Stimulated activated CD4-positive, alpha-beta T cell treated with anti-CD3 and anti-CD28 coated beads, Interleukin-1b, Interleukin-23, amount 100 ng/mL, for 1 hour (primary cell): ENCODE measurements around the gene SLC25A19.

Experiments
- DNase-seq, 2 donors: peaks; one replicate each; pipeline ENCODE4 v3.0.0-alpha.2; 2020; ENCODE audit warnings: low read depth in 2 of 2

Gene SLC25A19

DNA sequence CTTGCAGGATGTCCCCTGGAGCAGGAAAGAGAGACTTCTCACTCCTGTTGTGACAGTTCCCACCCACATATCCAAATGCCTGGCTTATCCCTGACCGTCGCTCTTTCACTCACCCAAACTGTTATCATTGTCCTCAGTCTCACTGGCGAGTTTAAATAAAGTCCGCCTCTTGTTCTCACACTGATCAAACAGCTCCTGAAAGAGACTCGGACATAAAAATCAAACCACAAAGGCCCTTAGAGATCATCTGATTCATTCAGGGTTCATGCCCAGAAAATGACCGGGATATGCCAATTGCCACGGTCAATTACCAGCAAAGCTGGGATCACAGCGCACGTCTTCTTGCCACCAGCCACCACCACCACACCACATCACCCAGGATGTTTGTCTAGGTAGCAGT lies 47.7 kb downstream of the SLC25A19 start:
- DNase-seq = no peak

DNA sequence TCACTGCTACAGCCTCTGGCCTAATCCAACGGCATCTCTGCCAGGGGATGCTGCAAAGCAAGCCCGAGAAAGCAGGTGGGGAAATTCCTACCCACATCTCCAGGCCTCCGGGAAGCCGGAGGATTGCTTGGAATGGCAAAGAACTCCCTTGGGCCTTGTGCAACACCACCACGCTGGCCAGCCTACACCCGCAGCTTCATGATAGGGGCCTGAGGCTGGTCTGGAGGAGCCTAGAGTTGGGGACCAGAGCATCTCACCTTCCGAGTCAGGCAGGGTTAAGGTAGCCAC lies 48.1 kb downstream of the SLC25A19 start:
- no peak for DNase-seq

GRCh38 chr17:75240394-75241142 lies 48.7 kb downstream of the SLC25A19 start:
- no peak for DNase-seq

GRCh38 chr17:75239778-75240393 lies 49.3 kb downstream of the SLC25A19 start:
- DNase-seq = no peak

- no peak for DNase-seq
Observed at GRCh38 chr17:75239214-75239613, 50.0 kb downstream of the SLC25A19 start.

DNA sequence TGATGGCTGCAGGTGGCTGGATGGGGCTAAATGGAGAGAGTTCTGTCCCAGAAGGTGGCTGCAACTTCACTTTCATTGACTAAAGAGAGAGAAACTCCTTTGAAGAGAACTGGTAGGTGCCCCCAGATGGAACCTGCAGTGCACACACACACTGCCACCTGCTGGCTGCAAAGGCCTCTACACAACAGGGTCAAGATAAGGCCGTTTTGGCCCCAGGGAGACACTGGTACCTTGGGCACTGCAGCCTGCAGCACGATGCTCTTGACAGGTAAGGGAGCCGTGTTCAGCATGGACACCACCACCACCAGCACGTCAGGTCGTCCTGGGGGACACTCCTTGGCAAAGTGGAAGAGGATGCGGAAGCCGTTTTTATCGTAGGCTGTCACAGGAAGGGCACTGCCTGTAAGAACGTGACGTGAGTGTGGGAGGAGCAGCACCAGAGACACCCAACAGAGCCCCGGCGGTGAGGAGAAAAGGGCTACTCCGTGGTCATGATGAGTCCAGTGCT lies 50.5 kb downstream of the SLC25A19 start:
- DNase-seq = peak in 1 of 2 donors; percentile 51

DNA sequence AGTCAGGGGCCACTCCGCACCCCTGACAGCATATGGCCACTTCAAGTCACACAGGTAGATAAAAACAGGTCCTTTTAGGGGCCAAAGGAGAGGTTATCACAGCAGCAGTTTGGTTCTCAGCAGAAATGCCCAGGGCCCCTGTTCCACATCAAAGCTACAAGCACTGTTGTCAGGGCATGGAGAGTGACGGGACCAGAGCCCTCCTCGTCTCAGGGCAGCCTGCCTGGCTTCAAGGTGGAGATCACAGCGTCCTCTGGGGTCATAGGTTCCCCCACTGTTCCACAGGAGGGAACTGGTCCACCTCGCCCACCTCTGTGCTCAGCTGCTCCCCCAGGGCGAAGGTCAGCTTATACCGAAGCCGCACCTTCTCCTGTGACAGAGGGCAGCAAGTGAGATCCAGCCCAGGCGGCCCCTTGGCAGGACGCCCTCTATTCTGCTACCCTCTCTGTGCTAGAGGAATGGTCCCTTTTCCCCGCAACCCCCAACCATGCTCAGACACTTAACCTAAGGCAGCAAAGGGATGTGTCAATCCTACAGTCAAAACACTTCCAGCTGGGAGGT lies 51.1 kb downstream of the SLC25A19 start:
- no peak for DNase-seq

DNA sequence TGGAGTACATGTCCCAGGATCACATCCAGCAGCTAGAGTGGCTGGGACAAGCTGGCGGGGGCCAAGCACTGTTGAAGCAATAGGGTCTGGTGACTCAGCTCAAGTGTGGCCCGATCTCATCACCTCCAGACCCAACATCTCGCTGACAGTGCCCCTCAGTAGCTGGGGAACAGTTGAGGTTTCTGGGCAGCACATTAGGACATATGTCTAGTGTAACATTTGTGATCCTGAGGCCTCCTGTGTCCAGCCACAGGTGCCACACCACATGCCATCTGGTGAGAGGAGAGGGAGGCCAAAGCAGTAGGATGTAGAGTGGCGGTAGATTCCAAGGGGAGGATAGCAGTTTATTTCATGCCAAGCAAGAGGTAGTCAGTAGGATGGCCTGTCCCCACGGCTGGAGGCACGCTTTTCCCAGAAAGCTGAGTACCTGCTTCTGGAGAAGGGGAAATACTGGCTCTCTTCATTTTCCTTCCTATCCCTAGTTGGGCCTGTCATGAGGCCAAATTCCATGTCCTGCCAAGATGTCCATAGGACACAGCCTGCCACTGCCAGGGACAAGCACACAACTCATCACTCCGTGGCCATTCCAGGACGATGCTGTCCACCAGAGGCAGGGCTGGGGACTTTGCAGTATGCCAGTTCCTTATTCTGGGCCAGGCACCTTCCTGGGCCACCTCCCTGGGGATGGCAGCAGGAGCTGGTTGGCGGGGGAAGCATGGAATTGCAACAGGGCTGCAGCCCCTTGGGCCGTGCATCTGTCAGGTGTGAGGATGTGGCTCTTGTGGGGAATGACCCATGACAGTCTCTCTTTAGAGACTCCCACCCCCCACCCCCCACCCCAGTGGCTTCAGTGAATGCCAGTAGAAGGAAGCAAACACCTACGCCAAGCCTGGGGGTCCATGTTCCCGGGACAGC lies 51.9 kb downstream of the SLC25A19 start:
- DNase-seq = no peak

DNA sequence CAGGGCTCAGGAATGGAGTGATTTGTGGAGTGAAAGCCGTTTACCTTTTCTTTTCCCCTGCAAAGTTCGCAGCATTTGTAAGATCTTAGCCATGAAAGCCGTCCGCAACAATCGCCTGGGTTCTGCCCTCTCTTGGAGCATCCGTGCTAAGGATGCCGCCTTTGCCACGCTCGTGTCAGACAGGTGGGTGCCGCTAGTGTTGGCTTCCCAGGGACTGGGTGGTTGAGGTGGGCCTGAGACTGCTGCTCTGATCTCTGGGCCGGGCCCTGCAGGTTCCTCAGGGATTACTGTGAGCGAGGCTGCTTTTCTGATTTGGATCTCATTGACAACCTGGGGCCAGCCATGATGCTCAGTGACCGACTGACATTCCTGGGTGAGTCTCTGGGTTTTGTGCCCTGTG lies 56.4 kb downstream of the SLC25A19 start:
- no peak for DNase-seq

DNA sequence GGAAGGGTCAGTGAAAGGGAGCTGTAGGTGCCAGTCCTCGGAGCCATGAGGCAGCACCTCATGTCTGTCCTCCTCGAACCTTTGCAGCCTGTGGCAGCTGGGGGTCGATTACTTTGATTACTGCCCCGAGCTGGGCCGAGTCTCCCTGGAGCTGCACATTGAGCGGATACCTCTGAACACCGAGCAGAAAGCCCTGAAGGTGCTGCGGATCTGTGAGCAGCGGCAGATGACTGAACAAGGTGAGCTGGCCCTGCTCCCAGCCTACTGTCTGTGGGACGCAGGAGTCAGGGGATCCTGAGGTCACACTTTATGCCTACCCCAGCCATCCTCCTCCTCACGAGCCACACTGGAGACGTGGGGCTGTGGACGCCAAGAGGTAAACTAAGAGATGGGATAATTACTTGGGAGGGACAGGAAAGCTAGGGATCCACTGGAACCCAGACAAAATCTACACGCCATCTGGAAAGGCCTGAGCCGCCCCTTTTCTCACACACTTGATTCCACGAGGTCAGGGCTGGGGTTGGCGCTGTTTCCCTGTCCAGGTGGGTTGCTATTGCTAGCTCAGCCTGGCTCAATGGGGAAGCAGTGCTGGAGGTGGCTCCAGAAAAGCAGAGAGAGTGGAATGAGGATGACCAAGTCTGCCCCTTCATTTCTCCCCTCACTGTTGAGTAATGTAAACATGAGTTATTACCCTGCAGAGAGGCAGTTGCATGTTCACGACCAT lies 57.3 kb downstream of the SLC25A19 start:
- DNase-seq = no peak

- no peak for DNase-seq
Observed at GRCh38 chr17:75231071-75231470, 58.2 kb downstream of the SLC25A19 start.

GRCh38 chr17:75228847-75229246 lies 60.4 kb downstream of the SLC25A19 start:
- DNase-seq = no peak

DNA sequence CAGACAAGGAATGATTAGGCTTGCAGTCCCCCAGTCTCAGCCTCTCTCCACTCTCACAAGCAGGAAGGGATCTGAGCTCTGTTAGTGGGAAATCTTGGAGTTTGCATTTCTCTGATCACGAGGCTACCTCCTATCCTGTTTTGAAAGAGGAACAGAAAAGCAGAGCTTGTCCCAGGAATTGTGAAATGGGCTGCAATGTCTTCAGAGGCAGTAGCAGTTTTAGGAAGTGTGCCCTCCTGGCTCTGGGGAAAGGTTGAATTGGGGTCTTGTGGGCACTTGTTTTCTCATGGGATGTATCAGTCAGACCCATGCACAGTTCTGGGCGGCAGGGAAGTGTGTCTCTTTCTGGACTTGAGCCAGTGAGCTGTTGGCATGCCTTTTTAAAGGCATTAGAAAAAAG lies 60.9 kb downstream of the SLC25A19 start:
- DNase-seq = no peak

DNA sequence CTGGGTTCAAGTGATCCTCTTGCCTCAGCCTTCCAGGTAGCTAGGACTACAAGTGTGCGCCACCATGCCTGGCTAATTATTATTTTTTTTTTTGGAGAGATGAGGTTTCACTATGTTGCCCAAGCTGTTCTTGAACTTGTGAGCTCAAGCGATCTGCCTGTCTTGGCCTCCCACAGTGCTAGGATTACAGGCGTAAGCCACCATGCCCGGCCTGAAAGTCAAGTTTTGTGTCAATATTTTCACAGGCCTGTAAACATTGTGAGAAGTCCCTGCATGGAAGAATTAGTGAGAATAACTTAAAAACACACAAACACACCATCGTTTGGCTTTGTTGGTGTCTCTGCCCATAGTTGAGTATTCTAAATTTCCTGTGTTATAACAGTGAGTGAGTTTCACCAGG lies 61.5 kb downstream of the SLC25A19 start:
- no peak for DNase-seq

DNA sequence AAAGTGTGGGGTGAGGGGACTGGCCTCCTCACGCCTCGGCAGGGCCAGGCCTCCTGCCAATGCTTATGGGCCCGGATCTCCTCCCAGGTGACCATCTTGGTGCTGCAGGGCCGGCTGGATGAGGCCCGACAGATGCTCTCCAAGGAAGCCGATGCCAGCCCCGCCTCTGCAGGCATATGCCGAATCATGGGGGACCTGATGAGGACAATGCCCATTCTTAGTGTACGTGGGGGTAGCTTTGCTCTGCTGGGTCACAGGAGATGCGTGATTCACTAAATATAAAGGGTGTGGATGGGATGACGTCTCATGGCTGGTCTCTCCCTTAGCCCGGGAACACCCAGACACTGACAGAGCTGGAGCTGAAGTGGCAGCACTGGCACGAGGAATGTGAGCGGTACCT lies 64.2 kb downstream of the SLC25A19 start:
- no peak for DNase-seq
